HK-2 (cell line): ENCODE measurements around the gene NFX1.

Experiments
- DNase-seq: peaks from one replicate; pipeline ENCODE4 v3.0.0-alpha.2; 2018; ENCODE audit not compliant: unreplicated experiment

The NFX1 gene

DNA sequence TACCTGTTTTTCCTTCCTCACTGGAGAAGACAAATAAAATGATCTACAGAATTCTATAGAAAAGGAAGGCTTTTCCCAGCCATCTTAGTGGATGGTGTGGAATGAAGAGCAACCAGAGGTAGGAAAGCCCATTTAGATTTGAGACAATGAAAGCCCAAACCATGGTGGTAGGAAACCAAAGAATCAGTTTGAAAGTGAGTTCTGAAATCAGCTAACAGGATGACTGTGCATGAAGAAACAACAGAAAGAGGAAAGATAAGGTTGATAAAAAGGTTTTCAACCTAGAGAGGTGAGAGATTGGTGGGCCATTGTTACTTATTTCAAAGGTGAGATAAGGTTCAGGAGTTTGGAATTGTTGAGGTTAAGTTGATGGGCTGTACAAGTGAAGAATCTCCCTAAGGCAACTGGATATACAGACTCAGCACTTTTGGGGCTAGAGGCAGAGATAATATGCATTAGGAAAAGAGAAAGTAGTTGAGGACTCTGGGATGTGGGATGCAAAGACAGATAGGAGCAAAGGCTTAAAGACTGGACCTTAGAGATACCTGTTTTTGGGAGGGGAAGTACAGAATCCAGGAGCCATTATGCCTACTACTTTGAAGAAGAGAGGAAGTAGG lies 23.1 kb upstream of the NFX1 start:
- no peak for DNase-seq

DNA sequence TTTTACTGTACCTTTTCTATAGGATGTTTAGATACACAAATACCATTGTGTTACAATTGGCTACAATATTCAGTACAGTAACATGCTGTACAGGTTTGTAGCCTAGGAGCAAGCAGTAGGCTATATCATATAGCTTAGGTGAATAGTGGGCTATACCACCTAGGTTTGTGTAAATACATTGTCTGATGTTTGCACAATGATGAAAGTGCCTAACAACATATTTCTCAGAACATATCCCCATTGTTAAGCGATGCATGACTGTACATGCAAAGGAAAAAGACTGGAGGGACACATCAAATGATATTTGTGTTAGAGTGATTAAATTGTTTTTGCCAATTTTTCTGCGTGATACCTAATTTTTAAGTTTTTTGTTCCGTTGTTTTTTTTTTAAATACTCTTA lies 20.2 kb upstream of the NFX1 start:
- DNase-seq, result no peak

DNA sequence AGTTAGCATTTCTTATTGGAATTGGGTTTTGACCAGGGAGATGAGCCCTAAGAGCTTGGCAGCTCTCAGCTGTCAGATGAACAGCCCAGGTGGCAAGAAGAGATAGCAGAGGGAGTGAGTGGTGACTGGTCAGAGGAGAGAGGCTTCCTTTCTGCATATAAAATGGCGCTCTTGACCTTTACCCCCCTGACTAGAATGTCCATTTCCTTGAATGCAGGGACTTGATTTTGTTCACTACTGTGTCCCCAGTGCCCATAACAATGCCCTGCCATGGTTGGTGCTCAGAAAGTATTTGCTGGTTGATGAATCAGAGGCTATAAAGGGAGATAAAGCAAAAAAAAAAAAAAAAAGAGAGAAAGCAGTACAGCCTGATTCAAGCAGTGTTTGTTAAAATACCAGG lies 18.3 kb upstream of the NFX1 start:
- DNase-seq, result no peak

DNA sequence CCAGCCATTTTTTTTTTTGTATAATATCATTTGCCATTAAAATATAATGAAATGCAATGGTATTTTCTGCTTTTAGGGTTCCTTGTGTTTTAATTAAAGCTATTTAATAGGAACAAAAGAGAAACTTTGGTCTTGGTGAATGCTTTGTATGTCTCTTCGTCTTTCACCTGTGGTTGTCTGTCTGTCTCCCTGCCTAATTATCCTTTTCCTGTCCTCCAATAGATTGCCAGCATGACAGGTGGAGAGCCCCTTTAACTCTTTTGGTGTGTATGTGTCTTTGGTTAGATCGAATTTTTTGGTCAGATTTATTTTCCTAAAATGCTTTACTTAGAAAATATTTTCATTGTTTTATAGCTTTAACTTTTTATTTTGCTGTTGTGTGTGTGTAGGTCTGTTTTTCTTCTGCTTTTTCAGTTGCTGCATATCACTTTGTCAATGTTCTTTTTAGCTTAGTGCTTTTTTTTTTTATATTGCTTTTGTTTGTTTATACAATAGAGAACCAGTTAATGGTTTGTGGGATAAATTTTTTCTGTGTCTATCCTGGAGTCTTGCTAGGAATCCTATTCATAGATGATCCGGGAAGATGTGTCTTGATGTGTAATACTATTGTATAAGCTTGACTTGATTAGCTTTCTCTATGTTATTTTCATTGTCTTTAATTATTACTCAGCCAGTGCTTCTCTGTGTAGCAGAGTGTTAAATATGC lies 16.9 kb upstream of the NFX1 start:
- DNase-seq, result no peak

DNA sequence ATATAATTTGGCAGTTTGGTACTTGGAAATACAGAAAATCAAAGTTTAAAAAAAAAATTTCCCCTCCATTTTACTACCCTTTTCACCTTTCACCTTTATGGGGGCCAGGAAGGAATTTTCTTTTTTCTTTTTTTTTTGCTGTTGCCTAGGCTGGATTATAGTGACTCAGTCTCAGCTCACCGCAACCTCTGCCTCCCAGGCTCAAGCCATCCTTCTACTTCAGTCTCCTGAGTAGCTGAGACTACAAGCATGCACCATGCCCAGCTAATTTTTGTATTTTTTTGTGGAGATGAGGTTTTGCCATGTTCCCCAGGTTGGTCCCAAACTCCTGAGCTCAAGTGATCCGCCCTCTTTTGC lies 16.4 kb upstream of the NFX1 start:
- DNase-seq, result no peak

DNA sequence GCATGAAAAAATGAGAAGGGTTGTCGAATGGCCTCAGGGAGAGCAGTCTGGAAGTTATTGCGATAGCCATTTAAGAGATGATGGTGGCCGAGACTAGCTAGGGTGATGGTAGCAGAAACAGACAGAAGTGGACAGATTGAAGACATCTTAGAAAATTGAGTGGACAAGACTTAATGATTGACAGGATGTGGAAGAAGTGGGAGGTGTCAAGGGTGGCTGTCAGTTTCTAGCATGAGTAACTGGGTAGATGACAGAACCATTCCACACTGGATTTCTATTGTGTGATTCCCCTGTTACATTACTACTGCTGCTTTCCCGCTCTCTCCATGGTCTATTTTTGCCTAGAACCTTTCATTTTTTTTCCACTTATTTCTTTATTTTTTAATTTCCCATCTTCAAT lies 12.8 kb upstream of the NFX1 start:
- no peak for DNase-seq

DNA sequence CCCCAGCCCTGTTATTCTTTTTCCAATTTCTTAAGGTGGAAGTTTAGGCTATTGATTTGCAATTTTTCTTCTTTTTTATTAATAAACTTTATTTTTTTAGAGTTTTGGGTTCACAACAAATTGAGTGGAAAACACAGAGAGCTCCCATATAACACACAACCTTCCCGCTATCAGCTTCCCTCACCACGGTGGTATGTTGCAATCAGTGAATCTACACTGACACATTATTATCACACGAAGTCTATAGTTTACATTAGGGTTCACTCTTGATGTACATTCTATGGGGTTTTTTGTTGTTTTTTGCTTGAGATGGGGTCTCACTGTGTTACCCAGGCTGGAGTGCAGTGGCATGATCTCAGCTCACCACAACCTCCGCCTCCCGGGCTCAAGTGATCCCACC lies 4.8 kb upstream of the NFX1 start:
- DNase-seq, result no peak

DNA sequence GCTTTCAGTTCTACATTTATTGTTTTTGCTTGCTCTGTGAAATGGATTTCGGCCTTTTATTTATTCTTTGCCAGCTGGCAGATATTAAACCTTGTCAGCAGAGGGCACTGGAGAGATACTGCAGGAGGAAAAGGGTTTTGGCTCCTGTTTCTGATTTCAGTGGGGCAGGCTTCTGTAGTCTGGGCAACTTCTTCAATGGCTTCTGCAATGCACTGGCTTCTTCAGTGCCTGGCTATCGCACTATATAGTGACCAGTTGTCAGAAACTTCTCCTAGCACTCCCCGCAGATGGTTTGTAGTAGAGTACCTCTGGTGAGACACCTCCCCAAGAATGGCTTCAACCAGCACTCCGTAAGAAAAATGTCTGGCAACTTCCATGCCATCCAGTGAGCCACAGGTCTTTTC lies 3.2 kb upstream of the NFX1 start:
- peak; percentile 7 for DNase-seq

DNA sequence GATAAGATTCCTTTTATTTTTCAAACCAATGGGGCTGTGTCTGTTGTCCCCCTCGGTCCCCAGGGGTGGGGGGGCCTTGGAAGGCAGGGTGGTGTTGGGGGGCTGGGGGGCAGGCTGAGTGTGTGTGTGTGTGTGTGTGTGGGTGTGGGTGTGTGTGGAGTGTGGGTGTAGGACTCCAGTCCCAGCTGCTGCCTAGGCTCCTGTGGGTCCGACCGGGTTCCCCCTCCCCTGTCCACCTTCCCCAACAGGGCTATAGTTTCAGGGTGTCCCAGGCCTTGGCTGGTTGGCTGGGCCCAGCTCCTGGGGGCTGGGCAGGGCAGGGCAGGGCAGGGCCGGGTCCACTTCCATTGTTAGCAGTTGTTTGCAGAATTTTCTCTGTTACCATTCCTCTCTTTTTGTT lies 2.1 kb upstream of the NFX1 start:
- no peak for DNase-seq

DNA sequence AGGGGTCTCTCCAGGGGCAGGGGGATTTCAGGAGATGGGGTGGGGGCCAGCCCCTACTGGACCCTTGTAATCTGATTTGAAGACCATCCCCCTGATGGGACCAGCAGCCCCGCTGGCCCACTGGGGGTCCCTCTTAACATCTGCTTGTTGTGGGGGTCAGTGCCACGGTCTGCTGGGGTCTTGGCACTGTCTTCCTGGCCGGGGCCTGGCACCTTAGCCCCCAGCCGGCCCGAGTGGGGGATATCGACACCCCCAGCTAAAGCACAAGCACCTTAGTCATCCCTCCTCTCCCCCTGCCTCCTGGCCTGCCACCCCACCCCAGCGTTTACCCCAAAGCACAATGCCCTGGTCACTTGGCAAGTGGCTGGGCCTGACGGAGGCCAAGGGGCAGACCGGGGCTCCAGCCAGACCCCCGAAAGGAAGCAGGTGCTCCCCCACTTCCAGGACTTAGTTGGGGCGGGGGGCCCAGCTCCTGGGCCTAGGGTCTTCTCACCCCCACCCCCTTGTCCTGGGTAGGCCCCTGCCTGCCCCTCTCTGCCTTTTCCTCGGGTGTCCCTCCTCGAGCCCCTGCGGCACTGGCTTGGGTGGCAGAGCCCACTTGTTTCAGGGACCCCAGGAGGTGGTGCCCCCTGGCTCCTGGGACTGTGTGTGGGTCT lies 1.4 kb upstream of the NFX1 start:
- DNase-seq, result no peak

DNA sequence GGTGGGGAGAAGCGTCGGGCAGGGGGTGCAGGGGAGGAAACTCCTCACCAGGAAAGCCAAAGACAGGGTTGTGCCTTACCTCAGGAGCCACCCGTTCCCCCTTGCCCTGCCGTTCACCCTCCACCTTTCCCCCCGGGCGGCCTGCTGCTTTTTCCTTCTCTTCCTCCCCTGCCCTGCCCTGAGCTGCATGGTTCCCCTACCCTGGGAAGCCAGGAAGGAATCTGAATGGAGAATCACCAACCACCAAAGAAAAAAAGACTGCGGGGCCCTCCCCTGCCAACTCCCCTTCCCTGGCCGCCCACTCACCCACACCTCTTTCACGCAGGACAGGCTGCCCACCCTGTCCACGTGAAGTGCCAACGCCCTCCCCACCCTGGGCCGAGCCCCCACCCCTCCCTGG lies 820 bp upstream of the NFX1 start:
- peak; percentile 0 for DNase-seq

DNA sequence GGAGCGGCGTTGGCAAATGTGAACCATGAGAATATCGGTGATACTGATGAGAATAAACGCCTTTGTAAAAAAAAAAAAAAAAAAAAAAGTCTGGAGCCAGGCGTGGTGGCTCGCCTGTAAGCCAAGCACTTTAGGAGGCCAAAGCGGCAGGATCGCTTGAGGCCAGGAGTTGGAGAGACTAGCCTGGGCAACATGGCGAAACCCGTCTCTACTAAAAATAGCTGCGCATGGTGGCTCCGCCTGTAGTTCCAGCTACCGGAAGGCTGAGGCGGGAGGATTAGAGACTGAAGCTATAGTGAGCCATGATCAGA lies 425 bp upstream of the NFX1 start:
- no peak for DNase-seq

DNA sequence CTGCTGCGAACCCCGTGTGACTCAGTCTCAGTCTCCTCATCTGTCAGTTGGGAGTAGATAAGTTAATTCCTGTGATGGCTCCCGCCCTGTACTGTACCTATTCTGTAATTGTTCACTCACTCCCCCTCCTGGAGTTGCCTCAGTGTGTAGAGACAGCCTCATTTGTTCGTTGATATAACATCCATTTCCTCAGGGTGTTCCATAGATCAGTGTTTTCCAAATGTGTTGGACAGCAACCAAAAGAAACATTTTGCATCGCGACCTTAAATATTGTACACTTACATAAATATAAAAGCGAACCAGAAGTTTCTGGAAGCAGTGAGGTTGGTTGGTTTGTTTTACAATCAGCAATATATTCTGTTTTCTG lies 698 bp downstream of the NFX1 start:
- no peak for DNase-seq

DNA sequence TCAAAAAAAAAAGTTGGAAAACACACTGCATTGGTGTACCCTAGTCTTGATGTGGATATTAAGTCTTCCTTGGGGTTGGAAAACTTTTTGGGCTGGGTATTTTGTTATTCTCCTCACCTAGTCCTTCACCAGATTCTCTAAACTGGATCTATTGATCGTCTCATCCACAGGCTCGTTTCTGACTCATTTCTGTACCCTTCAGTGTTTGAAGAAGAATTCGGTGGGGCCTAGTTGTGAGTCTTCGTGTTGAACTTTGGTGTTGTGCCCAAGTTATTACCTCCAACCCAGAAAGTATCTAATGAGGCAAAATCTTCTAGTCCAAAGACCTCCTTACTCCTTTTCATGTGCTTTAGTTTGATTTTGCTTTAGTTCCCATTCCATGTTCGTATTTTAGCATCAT lies 1.6 kb downstream of the NFX1 start:
- no peak for DNase-seq

DNA sequence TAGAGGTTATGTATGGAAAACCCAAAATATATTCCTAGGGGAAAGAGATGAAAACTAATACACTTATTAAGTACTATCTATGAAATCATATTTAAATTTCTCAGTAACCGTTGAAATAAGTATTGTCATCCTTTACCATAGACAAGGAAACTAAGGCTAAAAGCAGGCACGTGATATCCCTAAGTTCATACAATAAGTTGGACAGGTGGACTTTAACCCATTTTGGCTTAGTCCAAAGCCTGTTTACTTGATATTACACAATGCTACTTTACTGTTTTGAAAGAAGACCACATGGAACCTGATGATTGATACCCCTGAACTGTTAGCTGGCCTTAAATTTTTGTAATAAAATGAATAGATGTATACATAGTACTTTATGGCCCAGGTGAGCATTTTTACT lies 3.5 kb downstream of the NFX1 start:
- DNase-seq, result no peak

DNA sequence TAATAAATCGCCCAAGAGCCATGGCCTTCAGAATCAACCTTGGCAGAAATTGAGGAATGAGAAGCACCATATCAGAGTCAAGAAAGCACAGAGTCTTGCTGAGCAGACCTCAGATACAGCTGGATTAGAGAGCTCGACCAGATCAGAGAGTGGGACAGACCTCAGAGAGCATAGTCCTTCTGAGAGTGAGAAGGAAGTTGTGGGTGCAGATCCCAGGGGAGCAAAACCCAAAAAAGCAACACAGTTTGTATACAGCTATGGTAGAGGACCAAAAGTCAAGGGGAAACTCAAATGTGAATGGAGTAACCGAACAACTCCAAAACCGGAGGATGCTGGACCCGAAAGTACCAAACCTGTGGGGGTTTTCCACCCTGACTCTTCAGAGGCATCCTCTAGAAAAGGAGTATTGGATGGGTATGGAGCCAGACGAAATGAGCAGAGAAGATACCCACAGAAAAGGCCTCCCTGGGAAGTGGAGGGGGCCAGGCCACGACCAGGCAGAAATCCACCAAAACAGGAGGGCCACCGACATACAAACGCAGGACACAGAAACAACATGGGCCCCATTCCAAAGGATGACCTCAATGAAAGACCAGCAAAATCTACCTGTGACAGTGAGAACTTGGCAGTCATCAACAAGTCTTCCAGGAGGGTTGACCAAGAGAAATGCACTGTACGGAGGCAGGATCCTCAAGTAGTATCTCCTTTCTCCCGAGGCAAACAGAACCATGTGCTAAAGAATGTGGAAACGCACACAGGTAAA lies 4.5 kb downstream of the NFX1 start:
- DNase-seq, result no peak

DNA sequence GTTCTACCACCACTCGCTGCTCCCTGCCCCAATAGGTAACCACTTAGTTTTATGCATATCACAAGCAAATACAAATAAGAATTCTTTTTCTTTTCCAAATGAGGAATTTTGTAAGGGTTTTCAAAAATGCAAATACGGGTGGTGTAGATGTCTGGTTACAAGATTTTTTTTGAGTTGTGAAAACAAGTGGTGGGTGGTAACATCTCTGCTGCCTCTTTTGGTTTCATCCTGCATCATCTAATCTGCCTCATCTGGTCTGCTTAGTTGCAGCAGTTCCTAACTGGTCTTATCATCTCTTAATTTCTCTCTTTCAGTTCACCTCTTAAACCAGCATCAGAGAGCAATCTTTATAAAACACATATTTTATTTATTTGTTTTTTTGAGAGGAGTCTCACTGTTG lies 5.3 kb downstream of the NFX1 start:
- no peak for DNase-seq

DNA sequence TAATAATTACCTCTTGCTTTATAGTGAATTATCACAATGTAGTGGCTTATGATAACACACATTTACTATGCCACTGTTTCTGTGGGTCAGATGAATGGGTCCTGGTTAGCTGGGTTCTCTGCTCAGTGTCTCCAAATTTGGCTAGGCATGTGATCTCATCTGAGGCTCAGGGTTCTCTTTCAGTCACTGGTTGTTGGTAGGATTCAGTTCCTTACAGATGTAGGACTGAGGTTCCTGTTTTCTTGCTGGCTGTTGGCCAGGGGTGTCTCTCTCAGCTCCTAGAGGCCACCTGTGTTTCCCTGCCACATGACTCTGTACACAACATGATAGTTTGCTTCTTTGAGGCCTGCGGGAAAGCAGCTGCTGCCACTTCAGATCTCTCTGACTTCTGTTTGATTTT lies 7.1 kb downstream of the NFX1 start:
- DNase-seq, result no peak

DNA sequence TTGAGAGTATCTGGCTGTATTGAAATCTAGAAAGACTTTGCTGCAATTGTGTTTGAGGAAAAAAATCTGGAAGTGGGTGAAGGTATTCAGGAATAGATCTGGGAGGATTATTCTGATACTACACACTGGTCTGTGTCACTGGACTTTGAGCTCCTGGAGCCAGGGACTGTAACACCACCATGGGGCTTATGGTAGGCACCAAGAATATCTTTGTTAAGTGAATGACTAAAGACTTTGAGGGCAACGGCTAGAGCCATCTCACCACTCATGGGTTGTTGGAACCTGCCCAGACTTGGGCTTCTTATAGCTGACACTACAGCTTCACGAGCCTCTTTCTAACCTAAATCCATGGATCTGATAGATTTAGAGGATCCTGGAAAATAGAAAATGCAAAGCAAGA lies 10.2 kb downstream of the NFX1 start:
- DNase-seq, result no peak

DNA sequence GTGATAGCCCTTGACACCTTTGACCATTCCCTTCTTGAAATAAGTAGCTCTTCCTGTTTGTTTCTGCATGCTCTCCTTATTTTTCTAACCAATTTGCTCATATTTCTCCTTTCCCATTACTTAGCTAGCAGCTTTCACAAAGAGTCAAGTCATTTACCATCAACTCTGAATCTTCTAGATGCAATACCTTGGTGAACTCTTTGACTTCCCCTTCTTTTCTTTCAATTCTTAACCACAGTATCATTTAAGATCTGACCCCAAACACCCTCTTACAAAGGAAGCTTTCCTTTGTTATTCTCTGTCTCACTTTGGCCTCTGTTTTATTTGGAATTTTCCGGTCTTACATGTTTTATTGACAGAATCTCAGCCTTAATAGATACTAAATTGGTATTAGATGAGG lies 14.0 kb downstream of the NFX1 start:
- no peak for DNase-seq

DNA sequence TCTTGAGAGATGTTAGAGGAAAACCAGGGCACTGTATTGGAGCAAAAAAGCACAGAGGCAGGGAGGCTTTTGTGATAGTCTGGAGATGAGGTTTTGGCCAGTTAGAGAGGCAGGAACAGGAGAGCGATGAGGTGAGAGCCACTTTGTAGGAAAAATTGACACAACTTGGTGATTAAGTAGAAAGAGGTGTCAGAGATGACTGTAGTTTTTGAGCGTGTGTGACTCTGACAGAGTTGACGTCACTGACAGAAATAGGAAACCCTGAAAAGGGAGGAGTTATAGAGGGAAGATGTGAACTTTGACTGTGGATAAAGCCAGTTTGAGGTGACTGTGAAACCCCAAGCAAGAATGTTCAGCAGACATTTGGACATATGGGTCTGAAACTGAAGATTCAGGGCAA lies 15.7 kb downstream of the NFX1 start:
- no peak for DNase-seq

DNA sequence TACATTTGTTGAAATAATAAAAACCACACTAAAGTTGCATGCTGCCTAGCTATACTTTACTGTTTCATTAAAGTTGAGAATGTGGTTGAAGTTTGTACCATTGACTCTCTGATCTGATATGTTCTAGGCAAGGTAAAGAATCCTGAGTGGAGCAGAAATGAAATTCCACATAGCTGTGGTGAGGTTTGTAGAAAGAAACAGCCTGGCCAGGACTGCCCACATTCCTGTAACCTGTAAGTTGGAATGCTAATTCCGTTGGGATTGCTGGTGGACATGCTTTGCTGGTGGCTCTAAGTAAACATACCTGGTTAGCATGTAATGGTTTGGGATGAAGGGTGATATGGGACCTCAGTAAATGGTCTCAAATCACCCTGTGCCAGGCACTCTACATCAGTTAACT lies 16.8 kb downstream of the NFX1 start:
- no peak for DNase-seq

DNA sequence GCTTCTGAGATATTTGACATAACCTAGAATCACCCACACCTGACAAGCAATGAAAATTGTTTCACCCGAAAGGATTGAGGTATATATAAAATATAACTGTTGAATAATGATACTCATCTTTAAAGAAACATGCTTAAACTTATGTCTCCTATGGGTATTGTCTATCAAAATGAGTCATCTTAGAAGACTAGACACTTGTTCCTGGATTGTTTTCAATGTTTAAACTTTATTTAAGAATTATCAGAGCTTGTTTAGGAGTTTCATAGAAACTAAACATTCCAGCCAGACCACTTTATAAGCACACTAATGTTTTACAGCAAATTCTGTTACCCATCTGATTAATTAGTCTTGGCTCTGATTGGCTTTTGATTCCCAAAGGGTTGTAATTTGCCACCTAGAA lies 19.6 kb downstream of the NFX1 start:
- no peak for DNase-seq
